Embryonic facial prominence (tissue), 1 donor: Measurements from ENCODE around the gene PRR19.
"Not testable (repeated sequence)": the region's sequence is repeated elsewhere in the genome, so short reads cannot be mapped to it uniquely, and the experiment has no call there.

Source experiments
- DNase-seq: peaks from one replicate; pipeline ENCODE4 v3.0.0-alpha.2; 2016; ENCODE audit errors: extremely low spot score

Gene PRR19

GRCh38 chr19:42301646-42302203 is at the start of gene PRR19:
PRR19 (plus strand) TSS chr19:42302132; CDS start chr19:42309585, 7,453 bp downstream.
- no peak for DNase-seq

GRCh38 chr19:42252365-42253244 is 49.3 kb upstream of the PRR19 start:
- peak; percentile 62 for DNase-seq

GRCh38 chr19:42253245-42254088 is 48.5 kb upstream of the PRR19 start:
- peak; percentile 47 for DNase-seq

- DNase-seq, result peak; percentile 55
Observed at GRCh38 chr19:42254089-42254849, 47.7 kb upstream of the PRR19 start.

DNA sequence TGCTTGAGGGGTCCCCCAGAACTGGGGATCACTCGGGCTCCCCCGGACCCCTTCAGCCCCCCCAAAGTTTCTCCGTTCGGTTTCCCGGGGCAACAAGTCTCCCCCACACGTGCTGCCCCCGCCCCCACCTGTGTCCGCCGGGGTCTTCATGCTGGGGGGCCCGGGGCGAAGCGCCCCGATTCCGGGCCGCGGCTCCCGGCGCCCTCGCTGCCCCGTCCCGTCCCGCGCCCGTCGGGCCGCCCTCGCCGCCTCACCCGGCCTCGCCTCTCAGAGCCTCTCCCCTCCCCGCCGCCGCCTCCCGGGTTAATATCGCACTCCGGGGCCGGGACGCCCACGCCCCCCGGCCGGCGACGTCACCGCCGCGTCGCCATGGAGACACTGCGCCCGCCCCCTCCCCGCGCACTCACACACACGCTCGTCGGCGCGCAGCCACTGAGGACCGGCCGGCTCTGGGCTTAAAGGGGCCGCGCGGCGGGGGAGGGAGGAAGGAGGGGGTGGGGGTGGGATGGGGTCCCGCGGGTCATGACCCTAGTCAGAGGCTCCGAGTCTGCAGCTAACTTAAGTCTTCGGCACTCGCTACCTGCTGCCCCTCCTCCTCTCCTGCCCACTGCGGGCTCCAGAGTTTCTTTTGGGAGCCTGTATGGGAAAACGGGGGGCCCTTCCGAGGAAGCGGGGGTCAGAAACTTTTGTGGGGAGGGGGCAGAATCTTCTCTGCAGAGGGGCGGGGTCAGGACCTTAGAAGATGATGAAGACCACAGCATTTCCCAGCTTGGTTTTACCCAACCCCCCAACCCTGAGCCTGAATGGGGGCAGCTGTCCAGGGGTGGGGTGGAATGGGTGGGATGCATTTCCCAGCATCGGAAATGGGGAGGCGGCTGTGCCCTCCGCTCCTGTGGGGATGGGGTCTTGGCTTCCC is 46.8 kb upstream of the PRR19 start, which contains the start of gene ERF:
ERF (minus strand) TSS at position 279 of the 916 bp plus-strand sequence; CDS start at position 150, 129 bp downstream.
- peak; percentile 88 for DNase-seq

- peak; percentile 5 for DNase-seq
Observed at GRCh38 chr19:42255766-42256745, 45.9 kb upstream of the PRR19 start.

GRCh38 chr19:42257842-42258241 is 44.1 kb upstream of the PRR19 start:
- DNase-seq, result not testable (repeated sequence)

DNA sequence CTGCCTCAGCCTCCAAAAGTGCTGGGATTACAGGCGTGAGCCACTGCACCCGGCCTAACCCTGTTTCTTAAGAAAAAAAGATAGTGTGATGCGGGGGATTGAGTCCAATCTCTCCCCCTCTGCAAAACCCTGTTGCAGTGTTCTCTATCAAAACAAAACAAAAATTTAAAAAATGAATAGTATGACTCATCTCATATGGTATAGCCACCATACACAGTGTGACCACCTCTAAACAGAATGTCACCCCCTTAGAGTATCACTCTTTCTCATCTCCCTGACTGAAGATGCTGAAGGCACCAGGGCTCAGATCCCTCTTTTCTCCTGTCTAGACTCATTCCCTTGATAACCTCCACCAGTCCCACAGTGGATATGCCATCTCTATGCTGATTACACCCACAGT is 40.2 kb upstream of the PRR19 start:
- DNase-seq, result no peak

DNA sequence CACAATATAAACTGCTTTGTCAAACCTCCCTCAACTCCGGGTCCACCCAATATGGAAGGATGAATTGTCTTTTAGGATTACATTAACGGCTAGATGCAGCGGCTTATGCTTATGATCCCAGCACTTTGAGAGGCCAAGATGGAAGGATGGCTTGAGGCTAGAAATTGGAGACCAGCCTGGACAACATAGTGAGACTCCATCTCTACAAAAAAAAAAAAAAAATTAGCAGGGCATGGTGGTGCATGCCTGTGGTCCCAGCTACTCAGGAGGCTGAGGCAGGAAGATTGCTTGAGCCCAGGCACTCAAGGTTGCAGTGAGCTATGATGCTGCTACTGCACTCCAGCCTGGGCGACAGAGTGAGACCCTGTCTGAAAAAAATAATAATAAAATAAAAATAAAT is 35.8 kb upstream of the PRR19 start:
- not testable (repeated sequence) for DNase-seq

- not testable (repeated sequence) for DNase-seq
Observed at GRCh38 chr19:42266928-42267603, 34.9 kb upstream of the PRR19 start.

DNA sequence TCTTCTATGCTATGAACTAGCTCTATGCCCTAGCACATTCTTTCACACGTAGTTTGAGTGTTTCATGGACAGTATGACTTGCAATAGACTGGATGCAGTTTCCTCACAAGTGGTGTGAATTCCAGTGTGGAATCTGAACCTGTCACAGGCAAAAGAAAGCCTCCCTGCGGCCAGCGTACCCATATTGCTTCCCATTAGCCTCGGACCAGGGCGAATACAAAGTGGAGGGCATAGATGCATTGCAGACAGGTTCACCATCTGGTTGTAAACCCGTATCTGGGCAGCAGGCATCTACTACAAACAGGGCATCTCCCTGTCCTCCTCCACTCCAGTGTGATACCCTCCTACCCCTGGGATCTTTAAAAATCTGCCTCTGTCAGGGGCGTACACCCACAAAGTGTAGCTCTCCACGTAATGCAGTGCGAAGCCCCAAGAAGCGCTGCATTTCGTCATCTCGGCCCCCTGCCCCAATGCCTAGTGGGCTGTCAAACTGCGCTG is 34.2 kb upstream of the PRR19 start:
- DNase-seq, result no peak

- DNase-seq, result peak; percentile 100
Observed at GRCh38 chr19:42268142-42268703, 33.7 kb upstream of the PRR19 start.

- peak; percentile 100 for DNase-seq
Observed at GRCh38 chr19:42268704-42269477, 33.0 kb upstream of the PRR19 start, which contains the start of gene CIC. CIC (plus strand) TSS chr19:42269252; CDS start chr19:42271784, 2,532 bp downstream.

- no peak for DNase-seq
Observed at GRCh38 chr19:42269478-42270345, 32.2 kb upstream of the PRR19 start.

- DNase-seq, result no peak
Observed at GRCh38 chr19:42270346-42271044, 31.4 kb upstream of the PRR19 start.
